Endothelial cell of umbilical vein (primary cell): Measurements from ENCODE around the gene OR4K14. TPM values are rescaled to one million over a fixed set of nuclear protein-coding genes. Genes with fewer than 3 reads are reported as not detected.
"Not testable (repeated sequence)": the region's sequence is repeated elsewhere in the genome, so short reads cannot be mapped to it uniquely, and the experiment has no call there.

Experiments
- BruUV-seq: library from RNA; stranded (reverse); fragments of 400-500 nt; replicated peaks from 2 replicates; lab custom pipeline; 2021; lab: Mats Ljungman, UMichigan
- CTCF ChIA-PET: fragments of 300-600, 350-600 bp; sonication (Branson Sonifier 250); formaldehyde crosslinking; loops from one replicate; lab custom pipeline; 2021; ENCODE audit warnings: antibody characterized with exemption, inconsistent platforms; lab: Charles Lee
- POLR2A ChIA-PET: fragments of 300-600, 350-600 bp; sonication (Branson Sonifier 250); formaldehyde crosslinking; loops from one replicate; lab custom pipeline; 2021; ENCODE audit warnings: antibody characterized with exemption, inconsistent platforms; lab: Charles Lee
- DNase-seq: peaks from one replicate; pipeline ENCODE4 v3.0.0-alpha.2; 2011; ENCODE audit warnings: low read depth, low spot score
- FAIRE-seq: peaks from 2 replicates; lab custom pipeline; 2011; peaks lifted over from hg19 to GRCh38; lab: Jason Lieb, UNC
- H2AFZ ChIP-seq: 2 replicates; pipeline ENCODE4 v1.6.0; 2012; ENCODE audit warnings: low read depth, low read length, control low read depth, inconsistent platforms
- H3K27ac ChIP-seq: 2 replicates; pipeline ENCODE4 v1.5.1; 2011; ENCODE audit warnings: low read depth, mild to moderate bottlenecking, control low read depth, low read length, moderate library complexity; ENCODE audit not compliant: insufficient read depth
- H3K27me3 ChIP-seq, 2 experiments: 2 replicates each; pipeline versions ENCODE4 v1.6.0 to v1.6.1; 2011; ENCODE audit warnings: low read length in 2 of 2, mixed read lengths in 1 of 2; ENCODE audit not compliant: control insufficient read depth in 2 of 2, insufficient read depth in 2 of 2
- H3K36me3 ChIP-seq, 2 experiments: 2 replicates in 1 of 2; 3 replicates in 1 of 2; pipeline ENCODE4 v1.5.1; 2011; ENCODE audit warnings: low read length in 2 of 2, mild to moderate bottlenecking in 1 of 2, moderate library complexity in 1 of 2; ENCODE audit not compliant: control insufficient read depth in 2 of 2, insufficient read depth in 2 of 2; ENCODE audit errors: extremely low read depth in 1 of 2
- H3K4me1 ChIP-seq: 3 replicates; pipeline ENCODE4 v1.5.1; 2011; ENCODE audit warnings: mild to moderate bottlenecking, low read length; ENCODE audit not compliant: control insufficient read depth, insufficient read depth; ENCODE audit errors: extremely low read depth
- H3K4me2 ChIP-seq: 2 replicates; pipeline ENCODE4 v1.6.1; 2011; ENCODE audit warnings: low read length, control low read depth, mixed read lengths; ENCODE audit not compliant: insufficient read depth
- H3K4me3 ChIP-seq, 3 experiments: fragments of 200-600 bp in 1 of 3; sonication (generic), shearing (Covaris generic) in 1 of 3; replicated peaks in 1 of 3; 2 replicates each; pipeline ENCODE4 v1.5.1; 2011 to 2016; ENCODE audit warnings: control low read depth in 3 of 3, low read length in 3 of 3, mild to moderate bottlenecking in 2 of 3, inconsistent platforms in 1 of 3, low read depth in 1 of 3, moderate library complexity in 1 of 3; ENCODE audit not compliant: insufficient read depth in 1 of 3
- H3K79me2 ChIP-seq: 2 replicates; pipeline ENCODE4 v1.6.0; 2012; ENCODE audit warnings: low read length, inconsistent platforms; ENCODE audit not compliant: control insufficient read depth, insufficient read depth
- H3K9ac ChIP-seq: replicated peaks from 2 replicates; pipeline ENCODE3; 2011; ENCODE audit warnings: low read length, control low read depth; ENCODE audit not compliant: insufficient read depth; ENCODE audit errors: extremely low read depth
- H3K9me1 ChIP-seq: replicated peaks from 3 replicates; pipeline ENCODE4 v1.6.0; 2011; ENCODE audit warnings: mild to moderate bottlenecking, low read length; ENCODE audit not compliant: control insufficient read depth, insufficient read depth; ENCODE audit errors: extremely low read depth
- H3K9me3 ChIP-seq: replicated peaks from 2 replicates; pipeline ENCODE4 v1.5.1; 2012; ENCODE audit warnings: low read length, inconsistent platforms; ENCODE audit not compliant: control insufficient read depth, insufficient read depth
- H4K20me1 ChIP-seq: replicated peaks from 2 replicates; pipeline ENCODE3; 2011; ENCODE audit warnings: mild to moderate bottlenecking, low read length; ENCODE audit not compliant: control insufficient read depth, insufficient read depth; ENCODE audit errors: extremely low read depth
- EZH2 ChIP-seq: IDR thresholded peaks from 2 replicates; pipeline ENCODE4 v1.6.1; 2012; ENCODE audit warnings: borderline replicate concordance, low read depth, mild to moderate bottlenecking, moderate library complexity, low read length, inconsistent platforms; ENCODE audit not compliant: severe bottlenecking
- FOS ChIP-seq: IDR thresholded peaks from 2 replicates; pipeline ENCODE4 v1.6.1; 2011; ENCODE audit warnings: mild to moderate bottlenecking, low read length, moderate library complexity, borderline replicate concordance; ENCODE audit not compliant: insufficient read depth
- GATA2 ChIP-seq: IDR thresholded peaks from 2 replicates; pipeline ENCODE4 v1.7.0; 2011; ENCODE audit warnings: low read depth, mild to moderate bottlenecking, moderate library complexity, mixed read lengths, low read length; ENCODE audit not compliant: insufficient read length, insufficient read depth
- JUN ChIP-seq: IDR thresholded peaks from 2 replicates; pipeline ENCODE4 v1.6.1; 2011; ENCODE audit warnings: borderline replicate concordance, low read depth; ENCODE audit not compliant: insufficient read length, insufficient read depth
- MYC ChIP-seq: IDR thresholded peaks from one replicate; pipeline ENCODE4 v1.6.1; 2011; ENCODE audit warnings: mild to moderate bottlenecking, low read depth, low read length
- POLR2A ChIP-seq: IDR thresholded peaks from 2 replicates; pipeline ENCODE4 v1.6.1; 2012; ENCODE audit warnings: low read depth, mild to moderate bottlenecking, control low read depth, low read length
- POLR2AphosphoS5 ChIP-seq: IDR thresholded peaks from 2 replicates; pipeline ENCODE4 v1.6.1; 2012; ENCODE audit warnings: low read depth, mild to moderate bottlenecking, control low read depth, low read length, moderate library complexity; ENCODE audit not compliant: insufficient read depth
- dilution Hi-C: fragments of 300-500 bp; cut with MboI; formaldehyde crosslinking; loops from one replicate; pipeline ENCODE4 v1.15.0; 2019; ENCODE audit warnings: low sequenced_read_pairs; ENCODE audit not compliant: extremely low pct_ligation_motif_present
- intact Hi-C: fragments of 100-400 bp; cut with micrococcal nuclease; formaldehyde crosslinking; loops from one replicate; pipeline ENCODE4 v1.10.0; 2022
- polyA plus RNA-seq, 4 experiments: library from polyadenylated mRNA; depleted of rRNA in 3 of 4; stranded (reverse) in 3 of 4; unstranded in 1 of 4; fragments of >200 nt; gene quantifications; 2 replicates each; pipeline versions ENCODE4 v1.2.1 to v1.2.3, GENCODE V29; 2011 to 2012; ENCODE audit warnings: missing spikeins in 1 of 4
- total RNA-seq: library from RNA; stranded (reverse); gene quantifications from 2 replicates; pipeline ENCODE4 v1.2.3, GENCODE V29; 2021
- TF ChIP-seq, protein P1 (sequence below): IDR thresholded peaks from 2 replicates; pipeline ENCODE4 v1.6.1; 2011; ENCODE audit not compliant: insufficient read depth, insufficient read length
- TF ChIP-seq, protein P2 (sequence below), 2 donors: IDR thresholded peaks; 1 replicate in 1 of 2; 2 replicates in 1 of 2; pipeline ENCODE4 v1.5.1; 2011; ENCODE audit warnings: low read length in 2 of 2, mild to moderate bottlenecking in 2 of 2, moderate library complexity in 2 of 2, control low read depth in 1 of 2, inconsistent platforms in 1 of 2, low read depth in 1 of 2; ENCODE audit not compliant: insufficient read depth in 1 of 2; ENCODE audit errors: extremely low read depth in 1 of 2

OR4K14 gene
- total and polyA plus RNA-seq, 2 donors (not counting 3 experiments of a cell fraction or from before 2014, with no cell fraction given): not detected

DNA sequence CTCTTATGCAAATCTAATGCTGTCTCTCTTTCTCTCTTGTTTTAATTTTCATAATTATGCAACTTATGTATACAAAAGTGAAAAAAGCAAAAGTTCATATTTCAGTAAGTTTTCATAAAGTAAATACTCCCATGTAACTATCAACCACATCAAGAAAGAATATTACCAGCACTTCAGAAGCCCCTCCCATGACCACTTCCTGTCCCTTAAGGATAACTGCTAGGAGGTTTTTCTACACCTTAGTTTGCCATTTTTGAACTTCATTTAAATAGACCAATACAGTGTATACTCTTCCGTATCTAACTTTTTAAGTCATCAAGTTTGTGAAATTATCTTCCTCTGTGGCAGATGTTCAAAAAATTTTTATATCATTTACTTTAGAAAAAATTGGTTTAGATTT is 44.3 kb downstream of the OR4K14 start:
- H3K9me3 ChIP-seq: no peaks in the 10 kb centered on the region
- no peak for TF ChIP-seq EZH2
- TF ChIP-seq POLR2AphosphoS5: no peak
- TF ChIP-seq JUN: no peak
- TF ChIP-seq GATA2: no peak
- TF ChIP-seq, protein P1, sequence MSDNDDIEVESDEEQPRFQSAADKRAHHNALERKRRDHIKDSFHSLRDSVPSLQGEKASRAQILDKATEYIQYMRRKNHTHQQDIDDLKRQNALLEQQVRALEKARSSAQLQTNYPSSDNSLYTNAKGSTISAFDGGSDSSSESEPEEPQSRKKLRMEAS: no peak
- TF ChIP-seq FOS: no peak
- no peak for TF ChIP-seq MYC
- no peak for TF ChIP-seq POLR2A
- TF ChIP-seq, protein P2, sequence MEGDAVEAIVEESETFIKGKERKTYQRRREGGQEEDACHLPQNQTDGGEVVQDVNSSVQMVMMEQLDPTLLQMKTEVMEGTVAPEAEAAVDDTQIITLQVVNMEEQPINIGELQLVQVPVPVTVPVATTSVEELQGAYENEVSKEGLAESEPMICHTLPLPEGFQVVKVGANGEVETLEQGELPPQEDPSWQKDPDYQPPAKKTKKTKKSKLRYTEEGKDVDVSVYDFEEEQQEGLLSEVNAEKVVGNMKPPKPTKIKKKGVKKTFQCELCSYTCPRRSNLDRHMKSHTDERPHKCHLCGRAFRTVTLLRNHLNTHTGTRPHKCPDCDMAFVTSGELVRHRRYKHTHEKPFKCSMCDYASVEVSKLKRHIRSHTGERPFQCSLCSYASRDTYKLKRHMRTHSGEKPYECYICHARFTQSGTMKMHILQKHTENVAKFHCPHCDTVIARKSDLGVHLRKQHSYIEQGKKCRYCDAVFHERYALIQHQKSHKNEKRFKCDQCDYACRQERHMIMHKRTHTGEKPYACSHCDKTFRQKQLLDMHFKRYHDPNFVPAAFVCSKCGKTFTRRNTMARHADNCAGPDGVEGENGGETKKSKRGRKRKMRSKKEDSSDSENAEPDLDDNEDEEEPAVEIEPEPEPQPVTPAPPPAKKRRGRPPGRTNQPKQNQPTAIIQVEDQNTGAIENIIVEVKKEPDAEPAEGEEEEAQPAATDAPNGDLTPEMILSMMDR (IDR thresholded peaks at IDR 0.05; ENCODE audit: extremely low read depth in 1 of 2, insufficient read depth in 1 of 2, low read depth in 1 of 2, low read length in 2 of 2): no peak
- no peak overlapping the region for H2AFZ ChIP-seq
- H3K4me3 ChIP-seq: no peak overlapping the region
- BruUV-seq: no TSS peak
- no peak overlapping the region for H3K27ac ChIP-seq
- DNase-seq: no peak
- intact Hi-C loops (no loop called here), dilution Hi-C loops (no loop called here)
- no peaks in the 10 kb centered on the region for H3K9me1 ChIP-seq
- no peak for FAIRE-seq
- H3K36me3 ChIP-seq: no peaks in the 10 kb centered on the region
- ChIA-PET CTCF (no interaction called here), POLR2A (no interaction called here)
- no peaks in the 10 kb centered on the region for H3K4me1 ChIP-seq
- no peaks in the 10 kb centered on the region for H4K20me1 ChIP-seq
- no peaks in the 10 kb centered on the region for H3K79me2 ChIP-seq
- no peak overlapping the region for H3K4me2 ChIP-seq
- H3K9ac ChIP-seq: no peak overlapping the region
- H3K27me3 ChIP-seq: no peaks in the 10 kb centered on the region

DNA sequence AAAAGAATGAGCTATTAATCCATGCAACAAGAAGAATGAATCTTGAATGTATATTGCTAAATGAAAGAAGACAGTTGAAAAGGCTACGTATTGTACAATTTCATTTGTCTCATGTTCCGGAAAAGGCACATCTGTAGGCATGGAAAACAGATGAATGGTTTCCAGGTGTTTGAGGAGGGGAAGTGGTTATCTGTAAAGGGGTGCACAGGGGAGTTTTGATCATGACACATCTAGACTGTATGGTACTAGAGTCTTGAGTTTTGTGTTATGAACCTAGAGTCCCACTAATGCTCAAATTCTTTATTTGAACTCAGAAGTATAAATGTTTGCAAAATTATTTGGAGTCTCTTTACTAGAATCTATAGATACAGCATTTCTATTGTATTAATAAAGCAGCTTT is 49.4 kb downstream of the OR4K14 start:
- H3K27ac ChIP-seq, H3K27me3 ChIP-seq, H3K9ac ChIP-seq, H2AFZ ChIP-seq, dilution Hi-C loops, H3K9me3 ChIP-seq, H4K20me1 ChIP-seq, CTCF ChIA-PET, BruUV-seq, H3K4me1 ChIP-seq, H3K9me1 ChIP-seq, FAIRE-seq, H3K79me2 ChIP-seq, H3K4me3 ChIP-seq, intact Hi-C loops, POLR2A ChIA-PET, H3K4me2 ChIP-seq, H3K36me3 ChIP-seq, DNase-seq: not testable (repeated sequence)
